Chondrocyte (in vitro differentiated cells): ENCODE data around the gene SLC25A1. TPM values are rescaled to one million over a fixed set of nuclear protein-coding genes. Genes with fewer than 3 reads are reported as not detected.
"Not testable (repeated sequence)": the region's sequence is repeated elsewhere in the genome, so short reads cannot be mapped to it uniquely, and the experiment has no call there.

ENCODE experiments used
- DNase-seq: peaks from one replicate; pipeline ENCODE4 v3.0.0; 2021; ENCODE audit warnings: mixed read lengths, low spot score
- H3K27ac Mint-ChIP-seq: one replicate; pipeline ENCODE4 v1.8.0; 2021; ENCODE audit warnings: mild to moderate bottlenecking, moderate library complexity, mixed read lengths; ENCODE audit not compliant: unreplicated experiment
- H3K27me3 Mint-ChIP-seq: 2 replicates; pipeline ENCODE4 v1.8.0; 2021; ENCODE audit warnings: low read depth, mixed read lengths
- H3K36me3 Mint-ChIP-seq: 2 replicates; pipeline ENCODE4 v1.8.0; 2021; ENCODE audit warnings: low read depth, mixed read lengths
- H3K4me1 Mint-ChIP-seq: 2 replicates; pipeline ENCODE4 v1.8.0; 2021; ENCODE audit warnings: low read depth, mild to moderate bottlenecking, mixed read lengths
- H3K4me3 Mint-ChIP-seq: one replicate; pipeline ENCODE4 v1.8.0; 2021; ENCODE audit warnings: mild to moderate bottlenecking, moderate library complexity, mixed read lengths; ENCODE audit not compliant: unreplicated experiment
- H3K9me3 Mint-ChIP-seq: 2 replicates; pipeline ENCODE4 v1.8.0; 2021; ENCODE audit warnings: low read depth, mixed read lengths
- total RNA-seq: library from RNA; stranded (reverse); gene quantifications from 3 replicates; pipeline ENCODE4 v1.2.1, GENCODE V29; 2021
- TF ChIP-seq, protein P1 (sequence below): fragments of 200-600 bp; sonication (generic); IDR thresholded peaks from 2 replicates; pipeline ENCODE4 v1.5.0; 2021; ENCODE audit warnings: antibody characterized with exemption, mild to moderate bottlenecking, moderate library complexity

The SLC25A1 gene
- total RNA-seq, 1 donor from 2014 or later, result 107 TPM

GRCh38 chr22:19164425-19164824 lies 14.1 kb downstream of the SLC25A1 start:
- Mint-ChIP-seq H3K36me3 (peaks cover 2% of the 10 kb centered on the region), H3K27me3 (peaks cover 33% of the 10 kb centered on the region), H3K4me3 (no peak overlapping the region), H3K4me1 (no peaks in the 10 kb centered on the region), H3K27ac (no peak overlapping the region), H3K9me3 (no peaks in the 10 kb centered on the region)
- TF ChIP-seq, protein P1, sequence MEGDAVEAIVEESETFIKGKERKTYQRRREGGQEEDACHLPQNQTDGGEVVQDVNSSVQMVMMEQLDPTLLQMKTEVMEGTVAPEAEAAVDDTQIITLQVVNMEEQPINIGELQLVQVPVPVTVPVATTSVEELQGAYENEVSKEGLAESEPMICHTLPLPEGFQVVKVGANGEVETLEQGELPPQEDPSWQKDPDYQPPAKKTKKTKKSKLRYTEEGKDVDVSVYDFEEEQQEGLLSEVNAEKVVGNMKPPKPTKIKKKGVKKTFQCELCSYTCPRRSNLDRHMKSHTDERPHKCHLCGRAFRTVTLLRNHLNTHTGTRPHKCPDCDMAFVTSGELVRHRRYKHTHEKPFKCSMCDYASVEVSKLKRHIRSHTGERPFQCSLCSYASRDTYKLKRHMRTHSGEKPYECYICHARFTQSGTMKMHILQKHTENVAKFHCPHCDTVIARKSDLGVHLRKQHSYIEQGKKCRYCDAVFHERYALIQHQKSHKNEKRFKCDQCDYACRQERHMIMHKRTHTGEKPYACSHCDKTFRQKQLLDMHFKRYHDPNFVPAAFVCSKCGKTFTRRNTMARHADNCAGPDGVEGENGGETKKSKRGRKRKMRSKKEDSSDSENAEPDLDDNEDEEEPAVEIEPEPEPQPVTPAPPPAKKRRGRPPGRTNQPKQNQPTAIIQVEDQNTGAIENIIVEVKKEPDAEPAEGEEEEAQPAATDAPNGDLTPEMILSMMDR, result no peak
- no peak for DNase-seq

DNA sequence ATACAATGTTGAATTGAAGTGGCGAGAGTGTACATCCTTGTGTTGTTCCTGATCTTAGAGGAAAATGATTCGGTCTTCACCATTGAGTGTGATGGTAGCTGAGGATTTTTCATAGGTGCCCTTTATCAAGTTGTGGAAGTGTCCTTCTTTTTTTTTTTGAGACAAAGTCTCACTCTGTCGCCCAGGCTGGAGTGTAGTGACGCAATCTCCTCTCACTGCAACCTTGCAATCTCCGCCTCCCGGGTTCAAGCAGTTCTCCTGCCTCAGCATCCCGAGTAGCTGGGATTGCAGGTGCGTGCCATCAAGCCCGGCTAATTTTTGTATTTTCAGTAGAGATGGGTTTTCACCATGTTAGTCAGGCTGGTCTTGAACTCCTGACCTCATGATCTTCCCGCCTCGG lies 19.9 kb downstream of the SLC25A1 start:
- not testable (repeated sequence) for H3K36me3 Mint-ChIP-seq, H3K4me1 Mint-ChIP-seq, H3K9me3 Mint-ChIP-seq, H3K4me3 Mint-ChIP-seq, H3K27ac Mint-ChIP-seq, DNase-seq
- H3K27me3 Mint-ChIP-seq, result peaks cover 17% of the 10 kb centered on the region

DNA sequence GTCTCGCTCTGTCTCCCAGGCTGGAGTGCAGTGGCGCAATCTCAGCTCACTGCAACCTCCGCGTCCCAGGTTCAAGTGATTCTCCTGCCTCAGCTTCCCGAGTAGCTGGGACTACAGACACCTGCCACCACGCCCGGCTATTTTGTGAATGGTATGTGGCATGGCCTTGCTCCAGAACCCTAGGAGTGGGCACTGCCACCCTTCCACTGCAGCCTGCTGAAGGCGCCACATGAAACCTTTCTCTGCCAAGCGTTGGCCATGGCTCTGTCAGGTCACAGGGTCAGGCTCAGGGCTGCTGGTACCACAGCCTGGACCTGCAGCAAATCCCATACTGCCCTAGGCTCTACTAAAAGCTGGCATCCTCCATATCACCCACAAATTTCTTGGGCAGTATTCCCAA lies 22.4 kb downstream of the SLC25A1 start:
- not testable (repeated sequence) for H3K36me3 Mint-ChIP-seq, H3K27ac Mint-ChIP-seq, DNase-seq, H3K4me1 Mint-ChIP-seq, H3K9me3 Mint-ChIP-seq, H3K4me3 Mint-ChIP-seq
- H3K27me3 Mint-ChIP-seq, result peaks cover 30% of the 10 kb centered on the region

DNA sequence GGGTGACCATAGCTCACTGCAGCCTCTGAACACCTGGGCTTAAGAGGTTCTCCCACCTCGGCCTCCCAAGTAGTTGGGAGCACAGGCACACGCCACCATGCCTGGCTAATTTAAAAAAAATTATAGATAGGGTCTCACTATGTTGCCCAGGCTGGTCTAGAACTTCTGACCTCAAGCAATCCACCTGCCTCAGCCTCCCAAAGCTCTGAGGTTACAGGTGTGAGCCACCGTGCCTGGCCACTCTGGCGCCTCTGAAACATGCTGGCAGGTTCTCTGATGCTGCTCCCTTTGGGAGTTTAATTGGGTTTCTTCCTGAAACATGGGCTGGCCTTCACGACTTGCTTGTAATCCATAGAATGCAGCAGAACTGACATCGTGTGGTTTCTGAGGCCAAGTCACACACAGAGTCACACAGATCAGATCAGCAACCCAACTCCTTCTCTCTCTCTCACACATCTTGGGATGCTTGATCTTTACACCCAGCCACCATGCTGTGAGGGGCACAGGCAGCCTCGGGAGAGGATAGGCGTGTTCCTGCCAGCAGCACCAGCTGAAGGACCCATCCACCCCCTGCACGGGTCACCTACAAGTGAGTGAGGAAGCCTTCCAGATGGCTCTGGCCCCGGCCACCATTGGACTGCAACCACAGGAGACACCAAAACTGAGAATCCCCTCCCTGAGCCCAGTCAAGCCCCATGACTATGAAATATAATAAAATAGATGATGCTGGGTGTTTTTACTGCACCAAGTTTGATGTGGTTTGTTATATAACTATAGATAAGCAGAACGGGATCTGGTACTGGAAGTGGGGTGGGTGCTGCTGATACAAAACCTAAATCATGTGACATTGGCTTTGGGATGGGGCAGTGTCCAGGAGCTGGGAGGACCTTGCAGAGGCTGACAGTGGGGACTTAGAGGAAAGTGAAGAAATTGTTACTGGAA lies 25.3 kb downstream of the SLC25A1 start:
- Mint-ChIP-seq H3K36me3 (peaks cover 8% of the 10 kb centered on the region), H3K9me3 (peaks cover 4% of the 10 kb centered on the region), H3K27me3 (peaks cover 35% of the 10 kb centered on the region), H3K27ac (no peak overlapping the region), H3K4me3 (no peak overlapping the region), H3K4me1 (peaks cover 5% of the 10 kb centered on the region)
- TF ChIP-seq, protein P1, result no peak
- no peak for DNase-seq

GRCh38 chr22:19151329-19152191 lies 27.0 kb downstream of the SLC25A1 start:
- TF ChIP-seq, protein P1, result no peak
- Mint-ChIP-seq H3K27ac (no peak overlapping the region), H3K4me3 (peak overlapping the region; percentile 12), H3K36me3 (peaks cover 8% of the 10 kb centered on the region), H3K4me1 (peaks cover 5% of the 10 kb centered on the region), H3K27me3 (peaks cover 42% of the 10 kb centered on the region), H3K9me3 (peaks cover 4% of the 10 kb centered on the region)
- no peak for DNase-seq
